ENCODE results near the gene ATF2. TPM values are rescaled to one million over a fixed set of nuclear protein-coding genes. Genes with fewer than 3 reads are reported as not detected.

ATF2 gene
- total RNA-seq, 4 donors from 2014 or later: 52.9 to 81.5 (median 59.8) TPM

GRCh38 chr2:175027755-175028154 lies 140.2 kb downstream of the ATF2 start:
- TF ChIP-seq CTCF (IDR thresholded peaks at IDR 0.05; ENCODE audit: low read depth): no peak

GRCh38 chr2:175026385-175026784 lies 141.6 kb downstream of the ATF2 start:
- no peak for TF ChIP-seq CTCF (IDR thresholded peaks at IDR 0.05; ENCODE audit: low read depth)

GRCh38 chr2:175025946-175026345 lies 142.1 kb downstream of the ATF2 start:
- no peak for TF ChIP-seq CTCF (IDR thresholded peaks at IDR 0.05; ENCODE audit: low read depth)

- TF ChIP-seq CTCF (IDR thresholded peaks at IDR 0.05; ENCODE audit: low read depth): no peak
Measured at GRCh38 chr2:175025233-175025632, 142.8 kb downstream of the ATF2 start.

- TF ChIP-seq CTCF (IDR thresholded peaks at IDR 0.05; ENCODE audit: low read depth): no peak
Measured at GRCh38 chr2:175022923-175023322, 145.1 kb downstream of the ATF2 start.

Small RNA genes within 50 kb of the gene (small RNA-seq; reads per million reads assigned to genes)
- not detected for gene MIR933
- gene RF02271: not detected
- gene RNU6-1290P: not detected
- gene RNU6-763P: not detected

Other genes starting within 250 kb of the ATF2 start
- 10 to 100 TPM in 2 of 4 donors, 1 to 10 TPM in 2; 5.8 to 24.7 (median 9.3) TPM for gene CHN1, start 162.8 kb downstream of the ATF2 start, total RNA-seq
- gene ATP5MC3, start 13.5 kb upstream of the ATF2 start, total RNA-seq: 100 to 1,000 TPM in 3 of 4 donors, 10 to 100 TPM in 1; 97.8 to 297 (median 142) TPM